Measurements from ENCODE around the gene RMDN2.
"Not testable (repeated sequence)": the region's sequence is repeated elsewhere in the genome, so short reads cannot be mapped to it uniquely, and the experiment has no call there.

Gene RMDN2

GRCh38 chr2:37937568-37937967 lies 12.5 kb downstream of the RMDN2 start:
- DNase-seq: not testable (repeated sequence)

DNA sequence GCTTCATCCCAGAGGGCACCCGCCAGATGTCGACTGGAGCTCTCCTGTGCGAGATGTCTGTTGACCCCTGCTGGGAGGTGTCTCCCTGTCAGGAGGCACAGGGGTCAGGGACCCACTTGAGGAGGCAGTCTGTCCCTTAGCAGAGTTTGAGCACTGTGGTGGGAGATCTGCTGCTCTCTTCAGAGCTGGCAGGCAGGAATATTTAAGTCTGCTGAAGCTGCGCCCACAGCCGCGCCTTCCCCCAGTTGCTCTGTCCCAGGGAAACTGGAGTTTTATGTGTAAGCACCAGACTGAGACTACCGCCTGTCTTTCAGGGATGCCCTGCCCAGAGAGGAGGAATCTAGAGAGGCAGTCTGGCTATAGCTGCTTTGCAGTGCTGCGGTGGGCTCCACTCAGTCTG lies 16.2 kb downstream of the RMDN2 start:
- not testable (repeated sequence) for DNase-seq

- no peak for DNase-seq
These were observed 19.2 kb downstream of the RMDN2 start for GRCh38 chr2:37944268-37944667.

- DNase-seq: no peak
These were observed 22.2 kb downstream of the RMDN2 start for GRCh38 chr2:37947306-37947705.

GRCh38 chr2:37962018-37962739 lies 37.1 kb downstream of the RMDN2 start:
- DNase-seq: not testable (repeated sequence)

- DNase-seq: not testable (repeated sequence)
These were observed 37.6 kb downstream of the RMDN2 start for GRCh38 chr2:37962740-37963121.

GRCh38 chr2:37963901-37964300 lies 38.8 kb downstream of the RMDN2 start:
- DNase-seq: not testable (repeated sequence)

DNA sequence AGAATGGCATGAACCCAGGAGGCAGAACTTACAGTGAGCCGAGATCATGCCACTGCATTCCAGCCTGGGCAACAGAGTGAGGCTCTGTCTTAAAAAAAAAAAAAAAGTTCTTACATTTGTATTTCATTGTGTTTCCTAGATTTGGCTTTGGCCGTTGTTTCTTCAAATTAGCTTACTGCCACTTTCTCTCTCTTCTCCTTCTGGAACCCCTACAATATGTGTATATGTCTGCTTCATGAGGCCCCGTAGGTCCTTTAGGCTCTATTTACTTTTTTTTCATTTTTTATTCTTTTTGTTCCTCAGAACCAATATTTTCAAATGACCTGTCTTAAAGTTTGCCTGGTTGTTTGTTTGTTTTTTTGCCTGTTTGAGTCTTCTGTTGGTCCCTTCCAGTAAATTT lies 41.2 kb downstream of the RMDN2 start:
- no peak for DNase-seq

GRCh38 chr2:37969731-37970130 lies 44.6 kb downstream of the RMDN2 start:
- no peak for DNase-seq

- no peak for DNase-seq
These were observed 46.9 kb downstream of the RMDN2 start for GRCh38 chr2:37971971-37972370.

GRCh38 chr2:37973615-37974353 lies 48.7 kb downstream of the RMDN2 start:
- DNase-seq: no peak

DNA sequence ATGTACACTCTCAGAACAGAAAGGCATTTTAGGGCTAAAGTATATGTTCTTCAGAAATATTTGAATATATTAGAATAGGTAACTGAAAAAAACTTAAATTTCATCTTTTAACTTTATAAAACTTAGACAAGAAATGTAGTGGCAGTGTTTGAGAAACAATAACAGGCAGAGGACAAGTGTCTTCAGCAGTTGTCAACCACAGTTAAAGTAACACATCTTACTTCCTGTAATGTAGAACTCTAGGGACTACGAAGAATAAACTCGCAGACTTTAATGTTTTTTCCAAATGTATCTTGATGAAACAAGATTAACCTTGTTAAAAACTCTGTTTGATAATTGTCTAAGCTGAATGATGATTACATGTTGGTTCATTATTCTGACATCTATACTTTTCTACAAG lies 50.7 kb downstream of the RMDN2 start:
- DNase-seq: no peak

DNA sequence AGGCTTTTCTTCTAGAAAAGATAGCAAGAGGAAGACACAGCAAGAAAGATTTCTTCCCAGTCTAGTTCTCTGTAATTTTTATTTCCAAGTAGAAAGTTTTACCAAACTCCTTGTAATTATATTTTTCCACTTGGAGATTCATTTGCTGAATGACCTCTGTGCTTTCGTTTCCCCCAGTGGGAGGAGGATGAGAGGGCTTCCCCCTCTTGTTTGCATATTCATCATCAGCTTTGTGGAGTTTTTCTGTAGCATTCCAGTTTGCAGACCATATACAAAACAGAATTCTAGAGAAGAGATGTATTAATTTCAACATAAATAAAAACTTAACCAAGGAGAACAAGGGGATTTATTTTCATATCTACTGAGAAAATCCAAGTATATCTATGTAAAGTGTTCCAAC lies 51.3 kb downstream of the RMDN2 start:
- DNase-seq: no peak

GRCh38 chr2:37982147-37982582 lies 57.1 kb downstream of the RMDN2 start:
- peak; percentile 55 for DNase-seq

- DNase-seq: no peak
These were observed 57.8 kb downstream of the RMDN2 start for GRCh38 chr2:37982847-37983246.

DNA sequence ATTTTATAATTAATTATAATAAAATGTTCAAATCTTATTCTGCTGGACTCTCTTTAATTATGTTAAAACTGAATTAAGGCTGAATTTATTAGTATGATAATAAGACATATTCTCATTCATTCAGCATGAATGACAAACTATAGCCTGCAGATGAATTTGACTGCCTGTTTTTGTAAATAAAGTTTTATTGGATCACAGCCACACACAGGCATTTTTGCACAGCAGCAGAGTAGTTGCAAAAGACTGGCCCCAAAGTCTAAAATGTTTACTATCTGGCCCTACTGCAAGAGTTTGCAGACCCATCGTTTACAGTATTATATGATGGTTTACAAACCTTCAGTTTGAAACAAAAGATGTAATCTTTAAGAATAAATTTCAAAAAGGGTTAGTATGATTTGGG lies 58.6 kb downstream of the RMDN2 start:
- DNase-seq: no peak

DNA sequence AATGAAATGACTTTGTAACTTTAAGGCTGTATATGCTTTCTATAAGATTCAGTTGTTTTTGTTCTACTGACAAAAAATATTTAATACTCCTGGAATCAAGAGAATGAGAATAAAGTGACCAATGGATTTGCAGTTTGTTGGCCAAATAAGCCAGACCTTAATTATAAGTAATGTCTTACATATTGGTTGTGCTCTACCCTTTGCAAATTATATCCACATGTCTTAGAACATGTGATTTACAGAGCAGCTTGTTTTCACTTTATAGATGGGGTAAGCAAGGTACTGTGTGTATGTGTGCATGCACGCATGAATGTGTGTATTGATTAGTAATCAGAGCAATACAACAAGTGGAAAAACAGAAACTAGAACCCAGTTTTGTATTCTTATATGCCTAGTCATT lies 59.1 kb downstream of the RMDN2 start:
- DNase-seq: no peak

DNA sequence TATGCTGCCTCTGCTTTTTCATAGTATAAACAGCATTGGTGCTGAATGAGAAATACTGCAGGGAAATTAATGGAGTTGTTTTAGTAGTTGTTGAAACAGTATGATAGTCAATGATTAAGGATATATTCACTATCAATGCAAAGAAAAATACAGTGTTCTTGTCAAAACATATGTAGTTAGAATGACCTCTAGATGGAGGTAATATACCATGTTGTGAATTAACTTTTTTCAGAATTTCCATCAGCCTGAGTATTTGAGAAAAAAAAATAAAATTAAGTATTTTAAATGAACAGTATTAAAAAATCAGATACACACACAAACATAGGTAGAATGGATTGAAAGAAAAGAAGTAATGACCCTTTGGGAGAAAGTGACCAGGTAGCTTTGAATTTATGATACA lies 59.5 kb downstream of the RMDN2 start:
- no peak for DNase-seq

- no peak for DNase-seq
These were observed 60.2 kb downstream of the RMDN2 start for GRCh38 chr2:37985333-37985732.

DNA sequence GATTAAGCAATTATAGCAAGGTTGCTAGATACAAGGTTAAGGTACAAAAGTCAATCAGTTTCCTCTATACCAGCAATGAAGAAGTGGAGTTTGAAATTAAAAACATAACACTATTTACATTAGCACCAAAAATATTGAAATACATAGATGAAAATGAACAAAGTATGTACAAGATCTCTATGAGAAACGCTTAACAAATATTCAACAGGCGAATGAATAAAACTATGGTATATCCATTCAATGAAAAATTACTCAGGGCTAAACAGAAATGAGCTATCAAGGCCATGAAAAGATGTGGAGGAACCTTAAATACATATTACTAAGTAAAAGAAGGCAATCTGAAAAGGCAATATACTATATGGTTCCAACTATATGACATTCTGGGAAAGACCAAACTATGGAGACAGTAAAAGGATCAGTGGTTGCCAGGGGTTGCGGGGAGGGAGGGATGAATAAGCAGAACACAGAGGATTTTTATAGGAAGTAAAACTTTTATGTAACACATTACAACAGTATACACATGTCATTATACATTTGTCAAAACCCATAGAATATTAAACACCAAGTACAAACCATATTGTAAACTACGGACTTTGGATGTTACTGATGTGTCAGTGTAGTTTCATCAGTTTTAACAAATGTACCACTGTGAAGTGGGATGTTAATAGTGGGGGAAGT lies 62.1 kb downstream of the RMDN2 start:
- DNase-seq: no peak

DNA sequence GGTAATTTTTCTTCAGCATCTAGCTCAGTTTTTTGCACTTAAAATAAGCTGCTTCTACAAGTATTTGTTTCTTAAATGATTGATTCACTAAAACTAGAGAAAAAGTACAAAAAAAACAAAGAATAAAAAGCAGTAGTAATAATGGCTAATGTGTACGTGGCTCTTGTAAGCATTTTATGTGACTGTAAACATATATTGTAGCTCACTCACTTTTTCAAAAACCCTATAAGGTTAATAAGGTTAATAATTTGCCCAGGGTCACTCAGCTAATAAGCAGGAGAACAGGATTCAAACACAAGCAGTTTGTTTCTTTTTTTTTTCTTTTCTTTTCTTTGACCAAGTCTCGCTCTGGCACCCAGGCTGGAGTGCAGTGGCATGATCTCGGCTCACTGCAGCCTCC lies 67.5 kb downstream of the RMDN2 start:
- DNase-seq: no peak

GRCh38 chr2:37993143-37993542 lies 68.1 kb downstream of the RMDN2 start:
- no peak for DNase-seq

DNA sequence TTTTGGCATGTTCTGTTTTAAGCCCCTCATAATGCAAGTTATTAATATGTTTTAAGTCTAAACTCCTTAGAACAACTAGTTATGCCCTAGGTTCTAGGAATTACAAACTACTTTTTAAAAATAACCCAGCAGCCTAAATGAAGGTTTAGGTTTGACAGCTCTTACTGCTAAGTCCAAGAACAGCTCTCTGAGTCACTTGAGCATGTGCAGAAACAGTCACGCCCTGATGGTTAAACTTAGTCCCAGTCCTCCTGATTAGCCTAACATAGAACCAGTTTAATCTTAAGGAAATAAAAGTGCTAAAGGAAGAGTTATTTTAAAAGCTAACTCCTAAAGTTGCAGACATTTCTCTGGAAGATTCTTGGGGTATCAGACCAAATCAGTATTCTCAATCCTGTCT lies 72.5 kb downstream of the RMDN2 start:
- DNase-seq: no peak
